Measurements from ENCODE around the gene SAT2. TPM values are rescaled to one million over a fixed set of nuclear protein-coding genes. Genes with fewer than 3 reads are reported as not detected.
"Not testable (repeated sequence)": the region's sequence is repeated elsewhere in the genome, so short reads cannot be mapped to it uniquely, and the experiment has no call there.

The SAT2 gene
- total and polyA plus RNA-seq, 9 donors = 89.5 to 235 (median 145) TPM

- H3K9me3 ChIP-seq = no peaks in the 10 kb centered on the region
- no peak overlapping the region for H3K4me3 ChIP-seq
- intact Hi-C loops (cut with DNase I) = loop anchor here in 1 of 4 donors (2.0 to 10.0 kb wide), 2 partner anchors 60 to 208 kb away; partner anchors contain the start of genes KDM6B and TP53
- H3K36me3 ChIP-seq = no peaks in the 10 kb centered on the region
- H3K27ac ChIP-seq = peak overlapping the region in 1 of 2 donors; percentile 97
- WGBS, 3 donors = 43 to 64% (median 49%) methylated on average over 7 of the region's 7 CpGs
- TF ChIP-seq CTCF (IDR thresholded peaks at IDR 0.05) (no peak), POLR2A (IDR thresholded peaks at IDR 0.05) (no peak), EP300 (IDR thresholded peaks at IDR 0.05) (no peak)
- peaks cover 7% of the 10 kb centered on the region for H3K4me1 ChIP-seq (ENCODE audit: insufficient read depth)
- no peaks in the 10 kb centered on the region for H3K27me3 ChIP-seq
- DNase-seq = peak in 1 of 5 donors; percentile 39
Observed at GRCh38 chr17:7626307-7626706, 1.3 kb downstream of the SAT2 start.

- intact Hi-C loops (cut with DNase I) = loop anchor here in 1 of 4 donors (2.0 to 10.0 kb wide), 2 partner anchors 61 to 209 kb away; partner anchors contain the start of genes KDM6B and TP53
- not testable (repeated sequence) for H3K4me1 ChIP-seq (ENCODE audit: insufficient read depth); H3K9me3 ChIP-seq; H3K4me3 ChIP-seq; H3K27me3 ChIP-seq; DNase-seq; H3K36me3 ChIP-seq
- peak overlapping the region in 1 of 2 donors; percentile 97 for H3K27ac ChIP-seq
- WGBS, 3 donors = 94 to 98% (median 97%) methylated on average over 16 of the region's 16 CpGs
Observed at GRCh38 chr17:7625749-7626148, 1.9 kb downstream of the SAT2 start.

- Histone ChIP-seq H3K36me3 (no peaks in the 10 kb centered on the region), H3K27ac (no peak overlapping the region), H3K27me3 (no peaks in the 10 kb centered on the region), H3K4me3 (no peak overlapping the region), H3K4me1 (ENCODE audit: insufficient read depth) (peaks cover 4% of the 10 kb centered on the region), H3K9me3 (no peaks in the 10 kb centered on the region)
- no peak for DNase-seq
- intact Hi-C loops (cut with DNase I) = loop anchor here in 1 of 4 donors (10.0 kb wide), 1 partner anchor 211 kb away; the partner anchor contains the start of gene KDM6B
- TF ChIP-seq EP300 (IDR thresholded peaks at IDR 0.05) = no peak
- no peak for TF ChIP-seq POLR2A (IDR thresholded peaks at IDR 0.05)
- no peak for TF ChIP-seq CTCF (IDR thresholded peaks at IDR 0.05)
- WGBS, 3 donors = 80 to 92% (median 89%) methylated on average over 5 of the region's 5 CpGs
Observed at GRCh38 chr17:7623661-7624060, 4.0 kb downstream of the SAT2 start.

GRCh38 chr17:7620835-7621234, 6.8 kb downstream of the SAT2 start:
- H3K4me3 ChIP-seq = no peak overlapping the region
- no peaks in the 10 kb centered on the region for H3K9me3 ChIP-seq
- H3K4me1 ChIP-seq (ENCODE audit: insufficient read depth) = no peaks in the 10 kb centered on the region
- TF ChIP-seq EP300 (IDR thresholded peaks at IDR 0.05) (no peak), CTCF (IDR thresholded peaks at IDR 0.05) (no peak), POLR2A (IDR thresholded peaks at IDR 0.05) (no peak)
- H3K27me3 ChIP-seq = no peaks in the 10 kb centered on the region
- 83 to 92% (median 92%) methylated on average over 8 of the region's 8 CpGs for WGBS, 3 donors
- no peak for DNase-seq
- H3K27ac ChIP-seq = no peak overlapping the region
- H3K36me3 ChIP-seq = no peaks in the 10 kb centered on the region
- intact Hi-C loops (cut with DNase I) = loop anchor here in 1 of 4 donors (10.0 kb wide), 1 partner anchor 214 kb away; the partner anchor contains the start of gene KDM6B

- intact Hi-C loops (cut with DNase I) = no loop called here
- WGBS, 3 donors = 82 to 86% (median 84%) methylated on average over 5 of the region's 5 CpGs
Observed at GRCh38 chr17:7618608-7619007, 9.0 kb downstream of the SAT2 start.

More at GRCh38 chr17:7618608-7619007, 9.0 kb downstream of the SAT2 start:
- no peaks in the 10 kb centered on the region for H3K36me3 ChIP-seq
- no peak overlapping the region for H3K4me3 ChIP-seq
- no peaks in the 10 kb centered on the region for H3K27me3 ChIP-seq
- no peaks in the 10 kb centered on the region for H3K9me3 ChIP-seq
- no peak overlapping the region for H3K27ac ChIP-seq
- no peak for TF ChIP-seq POLR2A (IDR thresholded peaks at IDR 0.05)
- TF ChIP-seq EP300 (IDR thresholded peaks at IDR 0.05) = no peak
- TF ChIP-seq CTCF (IDR thresholded peaks at IDR 0.05) = no peak
- H3K4me1 ChIP-seq (ENCODE audit: insufficient read depth) = peaks cover 3% of the 10 kb centered on the region
- no peak for DNase-seq
